ENCODE data around the gene LIN7A.

LIN7A gene

DNA sequence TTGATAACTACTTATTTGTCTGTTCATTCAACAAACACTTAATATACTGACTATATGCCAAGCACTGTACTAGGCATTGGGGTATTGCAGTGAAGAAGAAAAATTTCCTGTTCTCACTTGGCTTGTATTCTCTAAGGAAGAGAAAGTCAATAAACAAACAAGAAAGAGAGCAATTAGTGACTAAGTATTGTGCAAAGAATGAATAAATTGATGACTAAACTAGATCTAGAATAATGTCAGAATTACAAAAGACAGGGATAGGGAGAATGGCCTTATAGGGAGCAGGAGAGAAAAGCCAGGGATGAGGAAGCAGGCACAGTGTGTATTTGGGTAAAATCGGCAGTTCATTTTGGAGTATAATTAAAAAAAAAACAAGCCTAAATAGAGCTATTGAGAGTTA lies 4.2 kb upstream of the LIN7A start:
- DNase-seq (ENCODE audit: low read depth) = no peak
- H3K4me3 ChIP-seq (ENCODE audit: low read depth, low read length) = no peak overlapping the region
- TF ChIP-seq, protein P1, sequence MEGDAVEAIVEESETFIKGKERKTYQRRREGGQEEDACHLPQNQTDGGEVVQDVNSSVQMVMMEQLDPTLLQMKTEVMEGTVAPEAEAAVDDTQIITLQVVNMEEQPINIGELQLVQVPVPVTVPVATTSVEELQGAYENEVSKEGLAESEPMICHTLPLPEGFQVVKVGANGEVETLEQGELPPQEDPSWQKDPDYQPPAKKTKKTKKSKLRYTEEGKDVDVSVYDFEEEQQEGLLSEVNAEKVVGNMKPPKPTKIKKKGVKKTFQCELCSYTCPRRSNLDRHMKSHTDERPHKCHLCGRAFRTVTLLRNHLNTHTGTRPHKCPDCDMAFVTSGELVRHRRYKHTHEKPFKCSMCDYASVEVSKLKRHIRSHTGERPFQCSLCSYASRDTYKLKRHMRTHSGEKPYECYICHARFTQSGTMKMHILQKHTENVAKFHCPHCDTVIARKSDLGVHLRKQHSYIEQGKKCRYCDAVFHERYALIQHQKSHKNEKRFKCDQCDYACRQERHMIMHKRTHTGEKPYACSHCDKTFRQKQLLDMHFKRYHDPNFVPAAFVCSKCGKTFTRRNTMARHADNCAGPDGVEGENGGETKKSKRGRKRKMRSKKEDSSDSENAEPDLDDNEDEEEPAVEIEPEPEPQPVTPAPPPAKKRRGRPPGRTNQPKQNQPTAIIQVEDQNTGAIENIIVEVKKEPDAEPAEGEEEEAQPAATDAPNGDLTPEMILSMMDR (IDR thresholded peaks at IDR 0.05; ENCODE audit: low read depth, low read length, missing control alignments) = no peak

DNA sequence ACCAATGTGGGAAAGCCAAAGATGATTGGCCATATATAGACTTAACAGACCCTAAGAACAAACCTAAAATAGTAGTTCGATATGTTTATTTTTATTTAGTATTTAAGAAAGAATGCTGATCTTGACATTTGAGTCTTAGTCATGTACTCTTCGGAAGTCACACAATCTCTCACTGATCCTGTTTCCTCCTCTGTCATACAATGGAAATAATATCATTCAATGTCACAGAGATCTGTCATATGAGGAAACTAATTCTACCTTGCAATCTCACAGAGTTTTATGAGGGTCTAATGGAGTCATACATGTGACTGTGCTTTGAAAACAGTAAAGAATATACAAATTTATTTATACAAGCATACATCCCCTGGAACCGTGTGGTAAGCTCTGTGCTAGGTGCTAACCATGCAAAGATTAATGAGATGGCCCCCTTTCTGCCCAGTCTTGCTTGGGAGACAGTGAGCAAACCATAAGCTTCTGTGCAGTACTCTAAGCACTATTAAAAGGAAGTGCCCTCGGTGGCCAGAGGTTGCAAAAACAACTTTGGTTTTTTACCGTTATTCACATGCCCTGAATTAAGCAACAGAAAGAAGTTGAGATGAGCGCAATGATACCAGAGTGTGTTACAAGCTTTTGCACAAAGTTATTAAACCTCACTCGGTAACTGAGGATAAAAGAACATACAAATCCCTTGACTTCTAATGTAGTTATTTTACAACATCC lies 1.7 kb upstream of the LIN7A start:
- TF ChIP-seq, protein P1 (IDR thresholded peaks at IDR 0.05; ENCODE audit: low read depth, low read length, missing control alignments) = no peak
- no peak for DNase-seq (ENCODE audit: low read depth)
- H3K4me3 ChIP-seq (ENCODE audit: low read depth, low read length) = no peak overlapping the region

DNA sequence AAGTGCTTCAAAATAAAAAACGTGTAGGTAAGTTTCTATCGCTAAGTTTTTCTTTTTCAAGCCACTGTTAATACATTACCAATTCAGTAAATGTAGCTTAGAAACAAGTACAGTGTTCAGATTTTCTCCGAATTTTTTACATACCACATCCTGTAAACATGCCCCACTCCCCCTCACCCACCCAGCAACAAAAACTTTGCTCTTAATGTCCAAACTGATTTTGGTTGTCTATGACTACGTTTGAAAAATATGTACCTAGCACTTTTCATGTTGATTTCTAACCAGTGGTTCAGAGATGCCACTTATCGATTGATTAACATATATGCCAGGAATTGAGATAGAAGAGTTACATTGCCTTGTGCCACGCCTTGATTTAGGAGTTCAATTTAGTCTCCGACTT lies 663 bp upstream of the LIN7A start:
- no peak for DNase-seq (ENCODE audit: low read depth)
- TF ChIP-seq, protein P1 (IDR thresholded peaks at IDR 0.05; ENCODE audit: low read depth, low read length, missing control alignments) = no peak
- no peak overlapping the region for H3K4me3 ChIP-seq (ENCODE audit: low read depth, low read length)

DNA sequence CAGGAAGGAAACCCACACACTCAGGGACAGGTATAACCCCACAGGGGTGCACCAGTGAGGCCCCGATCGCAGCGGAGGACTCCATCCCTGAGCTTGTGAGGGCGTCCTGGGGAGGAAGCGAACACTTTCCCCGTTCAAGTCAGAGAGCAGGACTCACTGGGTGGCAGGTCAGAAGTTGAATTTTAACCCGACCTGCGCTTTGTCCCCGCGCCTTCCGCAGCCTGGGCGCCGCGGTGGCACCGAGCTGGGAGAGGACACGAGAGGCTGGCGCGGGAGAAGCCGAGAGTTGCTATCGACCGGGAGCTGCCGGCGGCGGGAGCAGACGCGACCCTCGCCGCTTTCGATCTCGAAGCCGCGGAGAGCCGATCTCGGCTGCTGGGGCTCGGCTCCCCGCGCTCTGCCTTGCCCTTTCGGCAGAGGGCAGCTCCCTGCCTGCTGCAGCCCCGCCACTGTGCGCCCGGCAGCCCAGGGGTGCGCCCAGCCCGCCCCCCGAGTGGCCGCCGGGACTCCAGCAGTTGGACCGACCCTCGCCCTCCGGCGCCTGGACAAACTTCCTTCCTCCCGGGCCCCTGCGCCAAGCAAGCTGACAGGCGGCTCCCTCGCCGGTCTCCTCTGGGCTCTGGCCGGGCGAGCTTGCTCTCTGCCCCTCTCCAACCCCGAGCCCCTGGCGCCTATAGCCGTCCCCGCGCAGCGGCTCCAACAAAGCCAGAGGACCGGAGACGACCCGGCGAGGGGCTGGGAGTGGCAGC lies 918 bp downstream of the LIN7A start:
- peak overlapping the region; percentile 71 for H3K4me3 ChIP-seq (ENCODE audit: low read depth, low read length)
- TF ChIP-seq, protein P1 (IDR thresholded peaks at IDR 0.05; ENCODE audit: low read depth, low read length, missing control alignments) = no peak
- peak; percentile 3 for DNase-seq (ENCODE audit: low read depth)

DNA sequence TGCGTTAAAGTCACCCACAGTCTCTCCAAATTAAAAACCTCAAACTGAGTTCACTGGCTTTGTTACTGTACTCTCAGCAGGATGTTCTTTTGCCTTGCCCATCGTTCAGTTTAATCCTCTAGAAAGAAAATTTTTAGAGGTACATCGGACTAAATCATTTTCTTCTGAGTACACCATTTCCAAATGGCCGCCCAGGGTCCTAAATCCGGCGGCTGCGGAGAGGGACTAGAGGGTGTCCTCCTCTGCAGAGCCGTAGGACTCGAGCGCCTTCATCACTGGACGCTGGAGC lies 1.4 kb downstream of the LIN7A start:
- no peak for DNase-seq (ENCODE audit: low read depth)
- TF ChIP-seq, protein P1 (IDR thresholded peaks at IDR 0.05; ENCODE audit: low read depth, low read length, missing control alignments) = no peak
- peak overlapping the region; percentile 71 for H3K4me3 ChIP-seq (ENCODE audit: low read depth, low read length)

DNA sequence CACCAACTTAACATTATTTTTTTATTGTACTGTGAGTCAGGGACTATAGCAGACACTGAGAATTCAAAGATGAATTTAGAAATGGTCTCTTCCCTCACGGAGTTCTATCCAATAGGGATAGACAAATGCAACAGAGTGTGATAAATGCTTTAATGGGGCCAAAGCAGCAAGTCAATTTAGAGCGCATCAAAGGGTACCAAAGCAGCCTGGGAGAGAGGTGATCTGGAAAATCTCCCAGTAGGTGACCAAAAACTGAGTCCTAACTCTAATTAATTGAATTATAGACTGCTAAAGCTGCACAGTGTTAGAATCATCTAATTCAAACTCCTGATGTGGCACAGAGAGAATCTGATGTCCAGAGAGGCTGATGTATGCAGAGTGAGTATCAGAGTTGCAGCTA lies 2.6 kb downstream of the LIN7A start:
- TF ChIP-seq, protein P1 (IDR thresholded peaks at IDR 0.05; ENCODE audit: low read depth, low read length, missing control alignments) = no peak

DNA sequence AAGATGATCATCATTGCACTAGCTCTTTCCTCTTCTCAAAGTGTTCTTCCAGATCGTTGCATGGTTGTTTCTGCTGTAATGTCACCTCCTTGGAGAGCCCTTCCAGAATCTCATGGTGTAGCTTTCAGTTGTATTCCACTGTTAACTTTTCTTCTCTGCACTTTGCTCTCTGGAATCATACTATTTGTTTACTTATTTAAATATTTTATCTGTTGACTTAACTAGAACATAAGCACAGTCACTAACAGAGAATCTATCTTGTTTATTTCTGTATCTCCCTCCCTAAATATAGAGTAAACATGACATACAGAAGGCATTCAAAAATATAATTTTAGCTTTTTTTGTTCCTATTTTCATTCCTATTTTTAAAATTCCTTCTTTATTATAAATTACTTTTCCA lies 11.8 kb downstream of the LIN7A start:
- TF ChIP-seq, protein P1 (IDR thresholded peaks at IDR 0.05; ENCODE audit: low read depth, low read length, missing control alignments) = no peak
- no peak for DNase-seq (ENCODE audit: low read depth)
- H3K4me3 ChIP-seq (ENCODE audit: low read depth, low read length) = no peak overlapping the region

More for the DNA sequence above, 2.6 kb downstream of the LIN7A start:
- DNase-seq (ENCODE audit: low read depth) = no peak
- H3K4me3 ChIP-seq (ENCODE audit: low read depth, low read length) = no peak overlapping the region

All from GM12864 (cell line).